HepG2 (cell line): Measurements from ENCODE around the gene COL4A6. TPM values are rescaled to one million over a fixed set of nuclear protein-coding genes. Genes with fewer than 3 reads are reported as not detected.

Source experiments
- ATAC-seq: fragments of 200-7000 bp; cut with Tn5 transposase; 3 replicates; pipeline ENCODE4 v1.9.1; 2020; ENCODE audit warnings: mild to moderate bottlenecking, moderate library complexity
- BruUV-seq: library from RNA; stranded (reverse); fragments of 400-500 nt; replicated peaks from 2 replicates; lab custom pipeline; 2021; lab: Mats Ljungman, UMichigan
- CTCF ChIA-PET: fragments of 300-600 bp; formaldehyde crosslinking; extraction: SDS; loops from one replicate; lab custom pipeline; 2021; ENCODE audit warnings: low total read pairs, inconsistent platforms, low intra/inter-chr PET ratio; lab: Yijun Ruan, JAX
- POLR2A ChIA-PET: fragments of 350-600 bp; sonication (Branson Sonifier 250); formaldehyde crosslinking; loops from one replicate; lab custom pipeline; 2020; ENCODE audit warnings: antibody characterized with exemption, inconsistent platforms; lab: Yijun Ruan, JAX
- DNase-seq: peaks from one replicate; pipeline ENCODE4 v3.0.0-alpha.2; 2015; ENCODE audit warnings: low spot score
- FAIRE-seq: peaks from 3 replicates; lab custom pipeline; 2011; peaks lifted over from hg19 to GRCh38; lab: Jason Lieb, UNC
- H2AFZ ChIP-seq: one replicate; pipeline ENCODE4 v1.6.1; 2011; ENCODE audit warnings: low read length, inconsistent platforms
- H3K27ac ChIP-seq: fragments of 300-600 bp; 3 replicates; pipeline ENCODE4 v1.8.0; 2011; ENCODE audit warnings: mixed run types, mild to moderate bottlenecking, mixed read lengths, low read length, inconsistent platforms; ENCODE audit not compliant: insufficient read depth; ENCODE audit errors: extremely low read length
- H3K27me3 ChIP-seq, 2 experiments: fragments of 200-600 bp in 1 of 2; 2 replicates in 1 of 2; 3 replicates in 1 of 2; pipeline versions ENCODE4 v1.6.0 to v1.8.0; 2011; ENCODE audit warnings: low read length in 2 of 2, mild to moderate bottlenecking in 2 of 2, moderate library complexity in 2 of 2, inconsistent platforms in 1 of 2; ENCODE audit not compliant: insufficient read depth in 2 of 2, control insufficient read depth in 1 of 2
- H3K36me3 ChIP-seq, 2 experiments: fragments of 200-600 bp in 1 of 2; replicated peaks in 1 of 2; 2 replicates in 1 of 2; 3 replicates in 1 of 2; pipeline versions ENCODE4 v1.5.1 to v1.8.0; 2011; ENCODE audit warnings: low read length in 2 of 2, inconsistent platforms in 1 of 2; ENCODE audit not compliant: insufficient read depth in 2 of 2, control insufficient read depth in 1 of 2
- H3K4me1 ChIP-seq: 2 replicates; pipeline ENCODE4 v1.5.1; 2012; ENCODE audit warnings: low read length, inconsistent platforms; ENCODE audit not compliant: insufficient read depth
- H3K4me2 ChIP-seq: 2 replicates; pipeline ENCODE4 v1.6.0; 2011; ENCODE audit warnings: low read depth, low read length, inconsistent platforms
- H3K4me3 ChIP-seq, 3 experiments: fragments of 200-600 bp in 1 of 3; sonication (generic), shearing (Covaris generic) in 1 of 3; replicated peaks in 1 of 3; 2 replicates each; pipeline ENCODE4 v1.5.1; 2011 to 2016; ENCODE audit warnings: low read length in 3 of 3, inconsistent platforms in 2 of 3, low read depth in 2 of 3, mild to moderate bottlenecking in 2 of 3, control low read depth in 1 of 3, mixed read lengths in 1 of 3; ENCODE audit not compliant: insufficient read depth in 1 of 3
- H3K79me2 ChIP-seq: one replicate; pipeline ENCODE4 v1.6.1; 2011; ENCODE audit warnings: low read length, inconsistent platforms; ENCODE audit not compliant: insufficient read depth
- H3K9ac ChIP-seq: 2 replicates; pipeline ENCODE4 v1.6.0; 2011; ENCODE audit warnings: mild to moderate bottlenecking, low read depth, low read length, inconsistent platforms; ENCODE audit not compliant: insufficient read depth
- H3K9me3 ChIP-seq: 2 replicates; pipeline ENCODE4 v1.5.1; 2012; ENCODE audit warnings: mild to moderate bottlenecking, low read length
- H4K20me1 ChIP-seq: 2 replicates; pipeline ENCODE4 v1.6.0; 2011; ENCODE audit warnings: inconsistent platforms, mild to moderate bottlenecking, low read length, moderate library complexity; ENCODE audit not compliant: insufficient read depth
- ETV5 ChIP-seq: IDR thresholded peaks from 2 replicates; pipeline ENCODE4 v1.6.1; 2018; ENCODE audit warnings: missing biosample characterization, missing genetic modification reagents, inconsistent platforms, borderline replicate concordance
- MED8 ChIP-seq: sonication (generic); formaldehyde crosslinking; IDR thresholded peaks from 2 replicates; pipeline ENCODE4 v1.8.1; 2023; ENCODE audit warnings: mild to moderate bottlenecking, missing genetic modification reagents; ENCODE audit not compliant: insufficient replicate concordance
- MYNN ChIP-seq: sonication (generic); formaldehyde crosslinking; IDR thresholded peaks from 2 replicates; pipeline ENCODE4 v1.4.0; 2020; ENCODE audit warnings: mild to moderate bottlenecking, low read depth, missing genetic modification reagents
- NCOR1 ChIP-seq: fragments of 200-600 bp; sonication (generic); IDR thresholded peaks from 2 replicates; pipeline ENCODE4 v1.7.0; 2017; ENCODE audit warnings: antibody characterized with exemption, low read length, borderline replicate concordance
- NRL ChIP-seq: sonication (generic); formaldehyde crosslinking; IDR thresholded peaks from 2 replicates; pipeline ENCODE4 v1.5.0; 2020; ENCODE audit warnings: missing genetic modification reagents, mild to moderate bottlenecking, moderate library complexity, borderline replicate concordance
- PCBP1 ChIP-seq: fragments of 200-400 bp; formaldehyde crosslinking; IDR thresholded peaks from 2 replicates; pipeline ENCODE4 v1.6.1; 2017; ENCODE audit warnings: mild to moderate bottlenecking, low read depth, low read length, borderline replicate concordance
- SOX6 ChIP-seq, 2 experiments: fragments of 450-650 bp in 1 of 2; sonication (generic) in 1 of 2; formaldehyde crosslinking in 1 of 2; IDR thresholded peaks; 2 replicates each; pipeline versions ENCODE4 v1.4.0 to v1.6.1; 2017 to 2020; ENCODE audit warnings: antibody characterized with exemption in 1 of 2, mild to moderate bottlenecking in 1 of 2, missing genetic modification reagents in 1 of 2
- SRY ChIP-seq: sonication (generic); formaldehyde crosslinking; IDR thresholded peaks from 2 replicates; pipeline ENCODE4 v1.8.0; 2022; ENCODE audit warnings: mild to moderate bottlenecking, missing genetic modification reagents
- TGIF2 ChIP-seq: IDR thresholded peaks from 2 replicates; pipeline ENCODE4 v1.6.1; 2016; ENCODE audit warnings: control low read depth, missing compliant biosample characterization
- U2AF2 ChIP-seq: fragments of 200-400 bp; formaldehyde crosslinking; IDR thresholded peaks from 2 replicates; pipeline ENCODE4 v1.6.1; 2017; ENCODE audit warnings: low read depth, mild to moderate bottlenecking, low read length
- ZNF431 ChIP-seq: sonication (generic); formaldehyde crosslinking; IDR thresholded peaks from 2 replicates; pipeline ENCODE4 v1.9.0; 2022; ENCODE audit warnings: missing genetic modification reagents, low read depth, mild to moderate bottlenecking, borderline replicate concordance
- ZNF567 ChIP-seq: sonication (generic); formaldehyde crosslinking; IDR thresholded peaks from 2 replicates; pipeline ENCODE4 v1.8.1; 2023; ENCODE audit warnings: mild to moderate bottlenecking, missing genetic modification reagents, borderline replicate concordance
- ZNF761 ChIP-seq: sonication (generic); formaldehyde crosslinking; conservative IDR thresholded peaks from 2 replicates; pipeline ENCODE4 v1.4.0; 2020; ENCODE audit warnings: mild to moderate bottlenecking, missing genetic modification reagents
- ZNF773 ChIP-seq: sonication (generic); formaldehyde crosslinking; IDR thresholded peaks from 2 replicates; pipeline ENCODE4 v1.4.0; 2020; ENCODE audit warnings: missing genetic modification reagents, borderline replicate concordance
- WGBS: methylation state at CpG from one replicate; pipeline ENCODE4 v1.1.6; 2017; ENCODE audit warnings: low lambda C conversion rate; 5-methylcytosine and 5-hydroxymethylcytosine counted together
- in situ Hi-C: cut with HindIII; loops from 2 replicates; pipeline ENCODE4 v1.10.0; 2017; ENCODE audit warnings: low pct_unique_long_range_greater_than_20kb; ENCODE audit not compliant: extremely low pct_ligation_motif_present
- intact Hi-C: fragments of 100-400 bp; cut with micrococcal nuclease; formaldehyde crosslinking; loops from one replicate; pipeline ENCODE4 v1.10.0; 2022; ENCODE audit not compliant: unreplicated experiment
- polyA plus RNA-seq, 8 experiments: library from polyadenylated mRNA; depleted of rRNA in 3 of 8; stranded (reverse) in 7 of 8; unstranded in 1 of 8; fragments of >200 nt; fragmentation: Illumina TruSeq in 4 of 8; extraction: Trizol in 4 of 8; gene quantifications; 2 replicates each; pipeline versions ENCODE4 v1.2.1 to v1.2.3, GENCODE V29; 2011 to 2016; ENCODE audit warnings: low read depth in 4 of 8, missing spikeins in 1 of 8, mixed read lengths in 1 of 8; ENCODE audit not compliant: insufficient read depth in 1 of 8
- total RNA-seq, 5 experiments: library from RNA; depleted of rRNA; stranded (reverse); fragments of >200 nt; fragmentation: Illumina TruSeq; extraction: Trizol; gene quantifications; 2 replicates each; pipeline ENCODE4 v1.2.3, GENCODE V29; 2016; ENCODE audit warnings: low read depth in 1 of 5
- TF ChIP-seq, protein P1 (sequence below): sonication (generic); formaldehyde crosslinking; IDR thresholded peaks from 2 replicates; pipeline ENCODE4 v1.8.0; 2022; ENCODE audit warnings: missing genetic modification reagents, mild to moderate bottlenecking, borderline replicate concordance
- TF ChIP-seq, protein P2 (sequence below): sonication (generic); formaldehyde crosslinking; IDR thresholded peaks from 2 replicates; pipeline ENCODE4 v1.4.0; 2020; ENCODE audit warnings: missing genetic modification reagents
- TF ChIP-seq, protein P3 (sequence below): sonication (generic); formaldehyde crosslinking; IDR thresholded peaks from 2 replicates; pipeline ENCODE4 v1.4.0; 2020; ENCODE audit warnings: mild to moderate bottlenecking, missing genetic modification reagents
- TF ChIP-seq, protein P4 (sequence below): sonication (generic); formaldehyde crosslinking; IDR thresholded peaks from 2 replicates; pipeline ENCODE4 v1.4.0; 2020; ENCODE audit warnings: mild to moderate bottlenecking, missing genetic modification reagents

Gene COL4A6
- total and polyA plus RNA-seq, 2 of the 13 experiments (the other 11 are each of a cell fraction or from before 2014, with no cell fraction given), result 4.5 to 8.2 TPM

DNA sequence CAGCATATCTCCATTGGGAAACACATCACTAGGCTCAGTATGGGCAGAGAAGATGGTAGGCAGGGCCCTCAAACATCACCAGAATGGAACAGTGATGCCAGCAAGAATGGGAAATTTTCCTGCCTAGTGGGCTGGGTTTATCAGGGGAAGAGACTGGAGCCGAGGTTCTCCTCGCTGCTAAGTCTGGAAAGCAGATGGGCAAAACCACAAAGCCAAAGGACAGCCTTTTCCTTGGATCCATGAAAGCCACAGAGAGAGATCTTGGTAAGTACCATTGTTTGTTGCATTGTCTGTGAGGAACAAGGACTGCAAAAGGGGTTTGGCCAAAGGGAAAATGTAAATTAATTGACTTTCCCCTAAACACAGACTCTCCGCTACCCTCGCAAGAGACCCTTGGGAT, 266.6 kb downstream of the COL4A6 start (continued):
- TF ChIP-seq, protein P1, sequence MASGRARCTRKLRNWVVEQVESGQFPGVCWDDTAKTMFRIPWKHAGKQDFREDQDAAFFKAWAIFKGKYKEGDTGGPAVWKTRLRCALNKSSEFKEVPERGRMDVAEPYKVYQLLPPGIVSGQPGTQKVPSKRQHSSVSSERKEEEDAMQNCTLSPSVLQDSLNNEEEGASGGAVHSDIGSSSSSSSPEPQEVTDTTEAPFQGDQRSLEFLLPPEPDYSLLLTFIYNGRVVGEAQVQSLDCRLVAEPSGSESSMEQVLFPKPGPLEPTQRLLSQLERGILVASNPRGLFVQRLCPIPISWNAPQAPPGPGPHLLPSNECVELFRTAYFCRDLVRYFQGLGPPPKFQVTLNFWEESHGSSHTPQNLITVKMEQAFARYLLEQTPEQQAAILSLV (CRISPR knock-in tag), result no peak
- no peak for TF ChIP-seq ETV5 (CRISPR knock-in tag)
- no peak for TF ChIP-seq TGIF2 (CRISPR knock-in tag)
- no peak for TF ChIP-seq ZNF567

DNA sequence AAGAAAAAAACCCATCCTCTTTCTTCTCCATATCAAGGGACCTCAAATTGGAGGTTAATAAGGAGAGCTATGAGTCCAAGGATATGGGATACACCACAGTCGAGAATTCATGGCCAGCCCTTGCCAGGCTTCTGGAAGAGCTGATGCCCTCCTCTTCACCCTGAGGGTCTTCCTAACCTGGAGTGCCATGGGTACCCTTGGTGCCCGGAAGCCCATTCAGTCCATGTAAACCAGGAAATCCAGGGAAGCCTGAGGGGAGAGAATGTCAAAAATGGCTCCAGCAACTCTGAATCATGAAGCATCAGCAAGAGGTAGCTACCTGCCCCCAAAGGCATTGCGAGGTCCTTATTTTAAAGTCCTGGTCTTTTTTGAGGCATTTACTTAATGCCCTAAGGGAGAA, 268.5 kb downstream of the COL4A6 start:
- in situ Hi-C loops, result no loop called here
- Histone ChIP-seq H3K27me3 (no peaks in the 10 kb centered on the region), H3K9ac (no peak overlapping the region), H3K4me1 (no peaks in the 10 kb centered on the region), H3K4me3 (no peak overlapping the region), H3K79me2 (no peaks in the 10 kb centered on the region), H3K27ac (no peak overlapping the region), H3K4me2 (no peak overlapping the region), H3K36me3 (no peaks in the 10 kb centered on the region), H4K20me1 (no peaks in the 10 kb centered on the region), H3K9me3 (no peaks in the 10 kb centered on the region), H2AFZ (no peak overlapping the region)
- FAIRE-seq (no peak), DNase-seq (no peak), ATAC-seq (no peak)
- ChIA-PET CTCF (no interaction called here), POLR2A (no interaction called here)
- intact Hi-C loops, result no loop called here
- no TSS peak for BruUV-seq
- TF ChIP-seq PCBP1 (no peak), NRL (CRISPR knock-in tag) (no peak), ZNF773 (CRISPR knock-in tag) (no peak), U2AF2 (no peak), SRY (CRISPR knock-in tag) (no peak), SOX6 (IDR thresholded peaks at IDR 0.05) (no peak), SOX6 (CRISPR knock-in tag; IDR thresholded peaks at IDR 0.05) (no peak), MED8 (CRISPR knock-in tag) (no peak), ZNF761 (no peak), MYNN (CRISPR knock-in tag) (no peak), ZNF431 (CRISPR knock-in tag) (no peak), NCOR1 (no peak)
- TF ChIP-seq, protein P2, sequence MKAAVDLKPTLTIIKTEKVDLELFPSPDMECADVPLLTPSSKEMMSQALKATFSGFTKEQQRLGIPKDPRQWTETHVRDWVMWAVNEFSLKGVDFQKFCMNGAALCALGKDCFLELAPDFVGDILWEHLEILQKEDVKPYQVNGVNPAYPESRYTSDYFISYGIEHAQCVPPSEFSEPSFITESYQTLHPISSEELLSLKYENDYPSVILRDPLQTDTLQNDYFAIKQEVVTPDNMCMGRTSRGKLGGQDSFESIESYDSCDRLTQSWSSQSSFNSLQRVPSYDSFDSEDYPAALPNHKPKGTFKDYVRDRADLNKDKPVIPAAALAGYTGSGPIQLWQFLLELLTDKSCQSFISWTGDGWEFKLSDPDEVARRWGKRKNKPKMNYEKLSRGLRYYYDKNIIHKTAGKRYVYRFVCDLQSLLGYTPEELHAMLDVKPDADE (CRISPR knock-in tag), result no peak
- TF ChIP-seq, protein P3, sequence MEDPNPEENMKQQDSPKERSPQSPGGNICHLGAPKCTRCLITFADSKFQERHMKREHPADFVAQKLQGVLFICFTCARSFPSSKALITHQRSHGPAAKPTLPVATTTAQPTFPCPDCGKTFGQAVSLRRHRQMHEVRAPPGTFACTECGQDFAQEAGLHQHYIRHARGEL (CRISPR knock-in tag), result no peak
- TF ChIP-seq, protein P4, sequence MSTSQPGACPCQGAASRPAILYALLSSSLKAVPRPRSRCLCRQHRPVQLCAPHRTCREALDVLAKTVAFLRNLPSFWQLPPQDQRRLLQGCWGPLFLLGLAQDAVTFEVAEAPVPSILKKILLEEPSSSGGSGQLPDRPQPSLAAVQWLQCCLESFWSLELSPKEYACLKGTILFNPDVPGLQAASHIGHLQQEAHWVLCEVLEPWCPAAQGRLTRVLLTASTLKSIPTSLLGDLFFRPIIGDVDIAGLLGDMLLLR (CRISPR knock-in tag), result no peak
- 73% methylated on average over 2 of the region's 3 CpGs for WGBS
